IPS DF 19.7 (cell line): ENCODE measurements around the gene HOXA2.

Experiments used
- DNase-seq: peaks from one replicate; pipeline ENCODE4 v3.0.0-alpha.2; 2013; ENCODE audit warnings: low read depth, low spot score

HOXA2 gene

DNA sequence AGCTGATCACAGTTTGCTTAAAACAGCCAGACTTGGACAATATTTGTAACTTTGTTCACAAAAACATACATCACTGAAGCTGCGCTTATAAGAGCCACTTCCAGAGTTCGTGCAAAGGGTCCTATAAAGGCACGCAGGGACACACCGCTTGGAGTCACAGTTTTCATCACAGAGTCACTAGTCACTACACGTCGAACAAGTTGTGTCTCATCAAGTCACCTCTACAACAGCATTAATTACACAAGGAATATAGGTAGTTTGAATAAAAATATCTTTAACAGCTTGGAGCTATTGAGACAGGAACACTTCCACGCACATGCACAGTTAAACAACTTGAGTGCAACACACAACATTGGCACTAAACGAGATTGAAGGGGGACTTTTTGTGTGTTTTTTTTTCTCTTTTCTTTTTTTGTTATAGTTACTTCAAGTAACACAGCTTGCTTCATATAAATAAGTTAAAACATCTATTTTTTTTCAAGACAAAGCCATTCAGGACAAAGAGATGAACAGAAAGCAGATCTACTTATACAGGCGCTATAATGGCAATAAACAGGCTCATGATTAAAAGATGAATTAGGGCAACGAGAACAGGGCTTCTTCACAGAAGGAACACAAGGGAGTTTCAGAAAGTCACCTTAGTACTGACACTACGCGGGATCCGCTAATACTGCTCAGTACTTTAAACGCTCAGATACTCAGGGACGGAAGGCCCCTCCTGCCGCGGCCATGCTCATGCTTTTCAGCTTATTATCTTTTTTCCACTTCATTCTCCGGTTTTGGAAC, 38.8 kb upstream of the HOXA2 start:
- DNase-seq: no peak

DNA sequence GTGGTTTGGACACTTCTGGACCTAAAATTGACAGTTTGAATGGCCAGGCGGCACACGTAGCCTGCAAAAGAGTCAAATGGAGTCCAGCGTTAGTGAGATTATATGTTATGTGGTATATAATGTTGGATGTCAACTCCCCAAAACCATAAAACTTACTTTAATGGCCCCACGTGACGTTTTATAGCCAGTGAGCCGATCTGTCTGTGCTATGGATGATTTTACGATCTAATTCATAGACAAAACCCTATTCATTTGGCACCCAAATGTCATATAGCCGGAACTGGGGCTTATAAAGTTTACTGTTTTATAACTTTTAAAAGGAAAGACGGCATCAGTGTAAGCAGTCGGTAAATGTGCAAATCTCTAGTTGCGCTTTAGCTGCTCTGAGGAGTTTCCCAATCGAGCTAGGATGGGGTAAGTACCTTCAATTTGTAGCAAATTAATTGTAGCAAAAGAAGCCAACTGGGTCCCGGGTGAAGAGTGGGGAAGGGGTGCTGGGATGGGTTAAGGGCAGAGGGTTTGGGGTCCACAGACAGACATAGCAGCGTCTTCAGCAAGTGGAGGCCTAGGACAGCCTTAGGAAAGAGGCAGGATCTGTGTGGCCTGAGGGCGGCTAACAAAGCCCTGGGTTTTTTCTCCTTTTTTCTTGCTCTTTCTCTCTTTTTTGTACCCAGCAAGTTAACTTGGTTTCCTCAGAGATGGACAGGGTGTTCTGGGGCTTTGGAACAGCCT, 37.8 kb upstream of the HOXA2 start:
- no peak for DNase-seq

DNA sequence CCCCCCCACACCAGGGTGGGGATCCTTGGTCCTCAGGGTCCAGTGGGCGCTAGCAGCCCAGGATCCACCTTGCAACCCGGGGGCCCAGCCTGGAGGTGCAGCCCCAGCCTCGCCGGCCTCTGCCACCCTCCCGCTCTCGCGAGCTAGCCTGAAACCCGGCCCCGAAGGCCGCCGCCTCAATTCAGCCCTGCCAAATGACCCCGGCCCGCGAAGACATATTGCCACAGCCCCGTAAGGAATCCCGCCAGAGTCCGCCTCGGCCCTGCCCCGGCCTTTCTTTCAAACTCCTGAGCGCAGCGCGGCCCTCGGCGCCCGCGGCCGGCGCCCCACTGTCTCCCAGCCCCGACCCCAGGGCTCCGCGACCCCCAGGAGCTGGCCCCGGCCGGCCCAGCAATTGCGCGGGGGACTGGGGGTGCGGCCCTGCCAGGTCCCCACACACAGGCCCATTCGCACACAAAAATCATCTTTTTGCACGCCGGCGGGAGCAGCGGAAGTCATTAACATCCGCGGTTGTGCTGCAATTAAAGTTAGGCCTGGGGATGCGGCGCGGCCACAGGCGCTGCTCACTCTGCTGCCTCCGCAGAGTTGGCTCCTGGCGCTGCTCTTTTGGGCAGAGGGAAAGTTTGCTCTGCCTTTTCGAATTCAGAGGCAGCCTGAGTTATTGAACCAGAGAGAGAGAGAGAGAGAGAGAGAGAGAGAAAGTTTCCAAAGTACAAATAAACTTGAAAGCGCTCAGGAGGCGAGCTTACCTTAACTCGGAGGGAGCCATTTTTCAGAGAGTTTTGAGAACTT, 37.0 kb upstream of the HOXA2 start:
- DNase-seq: no peak

DNA sequence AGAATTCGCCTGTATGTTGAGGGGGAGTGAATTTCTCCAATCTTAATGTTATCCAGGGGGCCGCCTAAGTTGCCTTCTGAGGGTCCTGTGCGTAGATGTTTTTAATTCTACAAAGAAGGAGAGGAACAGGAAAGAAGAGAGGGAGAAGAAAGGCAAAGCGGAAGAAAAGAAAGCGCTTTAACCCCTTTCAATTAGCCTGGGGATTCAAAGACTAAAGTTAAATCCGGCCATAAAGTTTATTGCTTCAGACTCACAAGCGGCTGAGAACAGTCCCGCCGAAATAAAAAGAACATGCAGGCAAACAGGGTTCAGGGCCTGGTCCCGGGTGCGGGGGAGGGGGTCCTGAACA, 36.5 kb upstream of the HOXA2 start:
- DNase-seq: no peak

DNA sequence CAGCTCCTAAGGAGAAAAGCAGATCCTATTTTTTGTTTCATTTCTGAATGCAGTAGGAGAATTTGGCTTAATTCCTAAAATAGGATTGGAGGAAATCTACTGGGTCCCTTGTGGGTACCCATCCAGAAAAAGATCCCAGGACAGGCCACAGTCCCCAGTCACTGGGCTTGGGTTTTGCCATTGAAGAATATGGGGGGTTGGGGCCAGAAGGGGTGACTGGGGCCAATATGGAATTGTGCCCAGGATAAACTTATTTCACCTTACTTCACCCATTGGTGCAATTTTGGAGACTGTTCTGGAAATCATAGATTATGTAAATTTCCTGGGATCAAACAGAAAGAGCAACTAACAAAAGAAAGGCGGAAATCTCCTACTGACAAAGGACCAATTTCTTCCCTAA, 36.0 kb upstream of the HOXA2 start:
- DNase-seq: no peak

DNA sequence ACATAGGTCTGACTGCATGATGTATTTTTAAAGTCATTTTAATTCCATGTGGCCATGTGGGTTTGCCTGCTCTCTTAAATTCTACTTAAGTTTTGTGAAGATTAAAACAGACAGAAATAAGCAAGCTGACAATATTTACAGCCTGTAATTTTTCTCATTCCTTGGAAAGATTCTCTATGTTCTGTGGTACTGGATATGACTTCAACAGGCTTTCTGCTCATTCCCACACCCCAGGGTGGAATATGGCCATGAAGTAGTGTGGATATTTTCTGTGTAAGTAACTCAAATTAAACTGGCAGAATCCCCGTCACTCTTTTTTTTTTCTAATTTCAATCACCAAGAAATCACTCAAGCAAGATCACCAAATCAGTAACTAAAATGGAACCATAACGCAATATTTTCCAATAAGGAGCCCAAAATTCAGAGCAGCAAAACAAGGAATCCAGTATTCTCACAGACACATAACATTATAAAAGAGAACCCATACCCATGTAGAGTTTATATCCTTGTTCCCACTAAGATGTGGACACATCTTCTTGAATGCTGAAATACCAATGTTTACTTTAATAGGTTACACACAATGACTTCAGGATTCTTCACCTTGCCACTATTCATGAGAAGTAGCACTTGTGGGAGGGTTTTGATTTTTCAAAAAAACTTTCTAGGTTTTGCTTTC, 35.3 kb upstream of the HOXA2 start:
- DNase-seq: no peak

DNA sequence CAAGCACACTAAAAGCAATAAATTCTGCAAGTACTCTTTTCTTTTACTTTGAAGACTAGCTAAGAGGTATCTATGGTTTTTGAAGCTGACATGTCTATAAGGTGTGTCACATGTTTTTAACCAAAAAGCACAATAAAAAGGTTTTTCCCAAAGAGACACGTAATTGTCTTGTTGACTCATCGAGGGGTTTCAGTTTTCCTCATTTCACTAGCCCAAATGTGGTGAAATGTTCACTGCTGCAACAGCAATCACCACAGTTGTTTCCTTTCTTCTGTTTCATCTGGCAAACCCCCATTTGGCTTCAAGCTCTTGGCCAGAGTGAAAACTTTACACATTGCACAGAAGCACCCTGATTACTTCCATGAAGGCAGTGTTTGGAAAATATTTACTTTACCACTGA, 31.9 kb upstream of the HOXA2 start:
- no peak for DNase-seq

DNA sequence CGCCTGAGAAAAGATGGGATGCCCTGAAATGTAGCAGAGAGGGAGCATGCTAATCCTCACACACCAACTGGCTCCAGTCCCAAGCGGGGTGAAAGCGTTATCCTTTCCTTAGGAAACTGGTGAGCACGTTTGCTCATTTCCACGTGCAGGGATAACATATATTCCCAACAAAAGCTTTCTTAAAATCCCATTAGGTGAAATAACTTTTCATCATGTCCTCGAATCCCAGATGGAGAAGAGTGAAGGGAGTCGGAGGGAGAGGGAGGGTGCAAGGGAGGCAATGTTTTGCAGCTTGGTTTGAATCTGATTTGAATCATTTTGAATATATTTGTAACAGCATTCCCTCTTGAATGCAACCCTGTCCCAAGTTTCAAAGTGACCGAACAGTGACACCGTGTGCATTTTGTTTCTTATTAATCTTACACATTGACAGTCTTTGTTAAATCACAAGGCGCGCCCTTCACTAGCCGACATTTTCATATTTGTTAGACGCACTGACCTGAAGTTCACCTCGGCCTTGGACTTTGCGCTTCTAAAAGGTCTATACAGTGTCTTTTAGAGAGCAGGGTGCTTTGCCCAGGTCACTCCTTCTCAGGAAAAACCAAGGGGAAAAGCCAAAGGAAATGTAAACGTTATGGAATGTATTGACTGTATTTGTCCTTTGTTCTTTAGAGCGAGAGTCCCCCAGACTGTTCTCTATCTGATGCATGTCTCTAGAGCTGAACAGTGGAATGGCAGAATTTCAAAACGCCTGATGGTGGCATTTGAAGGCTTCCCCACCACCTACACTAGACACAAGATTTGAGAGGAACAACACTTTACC, 31.1 kb upstream of the HOXA2 start:
- DNase-seq: no peak

DNA sequence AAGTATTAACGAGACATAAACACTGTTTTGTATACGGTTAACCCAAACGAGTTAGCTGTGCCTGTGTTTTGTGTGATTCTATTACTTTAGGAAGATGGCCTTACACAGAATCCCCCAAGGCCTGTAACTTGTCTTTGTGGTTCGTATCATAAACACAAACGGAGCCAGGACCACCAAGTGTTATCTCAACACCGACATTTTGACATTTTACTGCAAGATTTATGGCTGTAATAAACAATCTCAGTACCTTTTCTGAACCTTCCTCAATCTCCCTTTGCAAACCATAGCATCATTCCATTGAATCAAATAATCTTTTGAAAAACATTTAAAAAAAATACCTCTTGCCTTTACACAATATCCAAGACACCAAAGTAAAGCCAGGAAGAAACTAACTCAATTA, 30.5 kb upstream of the HOXA2 start:
- DNase-seq: no peak

DNA sequence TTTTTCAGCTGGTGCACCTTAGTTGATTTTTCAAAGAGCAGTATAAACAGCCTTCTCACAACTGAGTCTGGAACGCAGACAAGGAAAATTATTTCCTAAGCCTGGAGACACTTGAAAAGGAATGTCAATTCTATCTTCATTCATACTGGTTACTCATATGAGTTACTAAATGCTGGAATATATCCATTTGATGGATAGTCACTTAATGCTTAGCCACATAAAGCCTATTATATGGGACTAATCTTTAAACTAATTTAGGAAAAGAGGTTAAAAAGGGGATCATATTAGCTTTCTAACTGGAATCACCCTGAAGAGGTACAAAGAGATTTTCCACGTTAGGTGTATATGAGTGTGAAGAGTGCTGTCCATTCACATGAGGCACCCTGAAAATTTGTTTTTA, 29.7 kb upstream of the HOXA2 start:
- DNase-seq: no peak

DNA sequence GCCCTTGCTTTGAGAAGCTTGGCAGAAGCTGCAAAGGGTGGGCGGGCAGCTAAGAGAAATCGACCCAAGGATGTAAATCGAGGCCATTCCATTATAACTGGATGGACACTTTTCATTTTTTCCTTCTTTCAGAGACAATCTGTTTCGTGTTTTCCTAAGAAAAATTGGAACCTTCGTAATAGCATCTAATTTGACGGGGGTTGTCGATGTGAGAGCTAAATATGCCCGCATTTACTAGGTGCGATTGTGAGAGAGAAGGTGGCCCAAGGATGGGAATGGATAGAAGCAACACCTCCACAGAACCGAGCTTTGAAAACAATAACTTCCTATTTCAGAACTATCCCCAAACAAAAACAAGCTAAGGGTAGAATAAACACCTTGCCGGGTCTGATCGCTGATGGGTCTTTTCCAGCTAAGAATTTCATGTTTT, 28.9 kb upstream of the HOXA2 start:
- no peak for DNase-seq

DNA sequence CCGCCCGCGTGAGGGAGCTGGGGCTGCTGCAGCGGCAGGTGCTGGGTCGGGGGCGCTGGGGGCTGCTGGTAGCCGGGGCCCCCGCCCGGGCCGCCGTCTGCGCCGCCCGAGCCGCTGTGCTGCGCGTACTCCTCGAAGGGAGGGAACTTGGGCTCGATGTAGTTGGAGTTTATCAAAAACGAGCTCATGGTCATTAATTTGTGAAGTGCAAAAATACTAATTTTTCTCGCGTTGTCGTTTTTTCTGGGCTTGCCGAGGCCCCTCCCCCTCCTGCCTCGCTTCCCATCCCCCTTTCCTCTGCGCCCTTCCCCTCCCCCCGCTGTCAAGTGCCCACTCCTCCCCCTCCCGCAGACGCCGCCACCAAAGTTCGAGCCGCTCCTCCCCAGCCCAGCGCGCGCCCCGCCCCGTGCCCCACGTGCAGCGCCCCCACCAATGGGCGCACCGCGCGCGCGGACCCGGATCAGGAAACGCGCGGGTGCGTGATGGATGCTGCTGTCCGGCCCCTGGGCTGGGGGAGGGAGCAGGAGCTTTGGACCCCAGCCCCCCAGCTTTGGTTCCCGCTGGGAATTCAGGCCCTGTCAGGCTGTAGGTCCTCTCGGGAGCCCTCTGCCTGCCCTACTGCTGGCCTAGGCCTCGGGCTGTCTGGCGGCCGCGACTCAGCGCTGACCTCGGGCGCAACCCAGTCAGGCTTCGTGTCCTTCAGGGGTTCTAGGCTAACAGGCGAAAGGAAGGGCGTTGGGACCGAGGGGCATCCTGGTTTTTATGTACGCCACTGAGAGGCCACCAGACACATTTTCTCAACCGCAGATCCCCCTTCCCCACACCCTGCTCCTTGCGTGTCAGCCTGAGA, 28.3 kb upstream of the HOXA2 start, which contains the start of gene HOXA4:
HOXA4 (minus strand) TSS at position 218 of the 850 bp plus-strand sequence; CDS start at position 194, 24 bp downstream.
- DNase-seq: no peak

DNA sequence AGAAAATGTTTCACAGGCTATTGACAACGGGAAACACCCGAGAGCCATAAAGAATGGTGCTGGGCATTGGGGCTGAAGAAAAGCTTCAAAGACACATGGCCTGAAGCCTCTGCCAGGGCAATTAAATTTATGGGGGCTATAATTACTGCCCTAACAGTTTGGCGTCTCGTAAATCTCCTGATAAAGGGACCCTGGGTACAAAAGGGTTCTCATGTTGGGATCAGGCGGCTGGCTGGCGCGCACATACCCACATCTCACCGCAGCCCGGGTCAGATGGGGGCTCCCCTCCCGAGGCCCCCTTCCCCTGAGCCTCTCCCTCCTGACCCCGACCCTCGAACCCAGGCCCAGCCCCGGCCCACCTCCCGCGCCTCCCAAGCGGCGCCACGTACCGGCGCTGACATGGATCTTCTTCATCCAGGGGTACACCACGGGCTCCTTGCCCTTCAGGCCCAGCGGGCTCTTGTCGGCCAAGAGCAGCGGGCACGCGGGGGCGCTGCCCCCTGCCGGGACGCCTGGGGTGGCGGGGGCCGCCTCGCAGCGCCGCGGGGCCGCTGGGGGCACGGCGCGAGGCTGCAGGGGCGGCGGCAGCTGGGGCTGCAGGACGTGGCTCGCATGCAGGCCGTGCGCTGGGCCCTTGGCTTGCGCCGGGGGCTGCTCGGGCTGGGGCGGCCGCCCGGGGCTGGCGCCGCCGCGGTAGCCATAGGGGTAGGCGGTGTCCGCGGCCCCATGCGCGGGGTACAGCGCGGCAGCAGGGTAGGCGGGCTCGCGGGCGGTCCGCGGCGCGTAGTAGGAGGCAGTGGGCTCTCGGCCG, 27.5 kb upstream of the HOXA2 start:
- no peak for DNase-seq

DNA sequence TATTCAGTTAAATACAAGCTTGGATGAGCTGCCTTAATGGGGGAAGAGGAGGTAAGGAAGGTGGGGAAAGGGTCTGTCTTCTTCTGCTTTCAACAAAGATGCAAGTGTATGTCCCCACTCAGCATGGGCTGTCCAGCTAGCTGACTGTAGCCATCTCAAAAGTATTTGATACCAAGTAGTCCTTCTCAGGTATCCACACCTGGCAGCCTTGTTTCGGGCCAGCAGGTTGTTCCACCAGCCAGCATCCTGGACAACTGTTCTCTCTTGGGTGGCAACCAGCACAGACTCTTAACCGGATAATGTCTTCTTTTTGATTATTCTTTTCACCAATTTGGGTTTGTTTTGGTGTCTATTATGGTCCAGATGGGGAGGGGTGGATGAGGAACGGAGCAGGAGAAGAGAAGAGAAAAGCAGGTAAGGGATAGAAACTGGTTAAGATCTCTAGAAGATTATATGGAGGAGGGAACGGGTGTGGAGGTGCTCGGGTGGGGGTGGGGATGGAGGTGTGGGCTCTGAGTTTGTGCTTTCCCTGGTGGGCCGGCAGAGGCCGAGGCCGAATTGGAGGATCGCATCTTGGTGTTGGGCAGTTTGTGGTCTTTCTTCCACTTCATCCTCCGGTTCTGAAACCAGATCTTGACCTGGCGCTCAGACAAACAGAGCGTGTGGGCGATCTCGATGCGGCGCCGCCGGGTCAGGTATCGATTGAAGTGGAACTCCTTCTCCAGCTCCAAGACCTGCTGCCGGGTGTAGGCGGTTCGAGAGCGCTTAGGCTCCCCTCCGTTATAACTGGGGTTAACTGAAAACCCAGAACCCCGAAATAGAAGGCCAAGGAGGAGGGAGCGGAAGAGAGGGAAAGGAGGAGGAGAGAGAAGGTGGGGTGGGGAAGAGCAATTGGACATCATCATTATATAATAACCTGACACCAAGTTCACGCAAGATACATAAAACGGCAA, 26.6 kb upstream of the HOXA2 start:
- DNase-seq: no peak

DNA sequence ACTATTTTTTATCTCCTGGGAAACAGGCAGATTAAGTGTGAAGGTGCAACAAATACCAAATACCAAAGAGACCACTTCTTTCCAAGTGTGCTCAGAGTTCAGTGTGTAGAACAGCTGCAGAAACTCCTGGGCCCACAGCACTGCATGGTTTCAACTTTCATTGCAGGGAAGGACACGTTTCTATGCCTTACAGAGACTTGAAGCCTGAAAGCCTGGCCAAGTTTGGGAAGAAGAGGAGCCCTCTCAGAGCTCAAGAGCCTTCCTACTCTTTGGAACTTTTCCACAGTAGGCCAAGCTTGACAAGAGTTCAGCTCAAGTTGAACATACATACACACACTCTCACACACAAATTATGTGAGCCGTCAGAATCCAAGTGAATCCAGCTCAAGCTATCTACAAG, 25.6 kb upstream of the HOXA2 start:
- DNase-seq: no peak

DNA sequence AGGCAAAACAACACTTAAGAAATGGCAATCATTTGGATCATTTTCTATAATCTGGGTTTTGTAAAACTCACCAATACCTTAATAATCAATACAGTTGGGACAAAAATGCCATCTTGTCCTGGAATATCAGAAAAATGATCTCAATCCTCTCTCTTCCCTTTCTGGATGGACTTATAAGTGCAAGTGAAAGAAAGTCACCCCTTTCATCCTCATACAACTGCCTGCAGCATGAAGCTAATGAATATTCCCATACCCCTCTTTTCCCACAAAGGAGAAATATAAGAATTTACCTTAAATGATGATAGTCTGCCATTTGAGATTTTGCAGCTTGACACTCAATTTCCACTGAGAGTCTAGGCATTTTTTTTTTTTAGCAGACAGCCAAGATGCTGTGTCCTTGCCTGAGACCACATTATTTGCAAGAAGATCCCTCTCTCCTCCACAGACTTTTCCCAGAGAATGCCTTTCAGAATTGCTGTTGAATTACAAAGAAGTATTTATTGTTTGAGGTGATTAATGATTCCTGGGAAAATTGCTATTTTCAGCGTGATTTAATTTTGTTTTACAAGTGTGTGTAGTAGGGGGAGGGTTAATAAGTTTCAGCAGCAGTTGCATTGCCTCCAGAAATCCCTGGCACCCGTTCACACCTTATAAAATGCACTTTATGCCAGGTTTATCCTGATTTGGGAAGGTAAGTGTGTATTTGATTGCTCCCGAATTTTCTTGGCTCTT, 24.3 kb upstream of the HOXA2 start:
- DNase-seq: no peak

DNA sequence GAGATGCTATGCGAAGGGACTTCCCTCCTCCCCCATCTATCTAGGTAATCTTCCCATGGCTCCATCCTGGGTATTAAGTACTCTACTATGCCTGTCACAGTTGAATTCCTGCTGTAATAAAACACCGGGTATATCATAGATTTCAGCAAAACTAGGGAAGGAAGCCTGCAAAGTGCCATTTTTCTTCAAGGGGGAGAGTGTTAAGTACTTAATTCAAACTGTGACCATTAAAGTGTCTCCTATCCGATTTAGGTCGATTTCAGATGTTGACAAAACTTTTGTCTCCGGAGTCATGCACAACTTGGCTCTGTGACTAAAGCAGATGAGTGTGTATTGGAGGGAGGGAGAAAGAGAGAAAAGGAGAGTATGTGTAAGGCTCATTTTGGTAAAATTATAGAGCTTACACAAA, 23.5 kb upstream of the HOXA2 start:
- DNase-seq: no peak
